ENCODE data around the gene HYOU1. TPM values are rescaled to one million over a fixed set of nuclear protein-coding genes. Genes with fewer than 3 reads are reported as not detected.

Gene HYOU1
- total and polyA plus RNA-seq, 2 donors (not counting 1 experiment from before 2014, with no cell fraction given), result 73.7 to 85.6 TPM

- Histone ChIP-seq H3K36me3 (ENCODE audit: control insufficient read depth, insufficient read depth, low read length) (peaks cover 7% of the 10 kb centered on the region), H3K79me2 (ENCODE audit: control insufficient read depth, insufficient read depth, low read length) (peaks cover 46% of the 10 kb centered on the region), H3K4me3 (replicated peaks in 1 of 4; ENCODE audit: control extremely low read depth in 1 of 4, insufficient read depth in 1 of 4, low read depth in 3 of 4, low read length in 4 of 4) (no peak overlapping the region), H3K9me3 (ENCODE audit: control insufficient read depth, insufficient read depth, low read depth, low read length) (no peaks in the 10 kb centered on the region), H3K4me2 (ENCODE audit: extremely low read depth, insufficient read depth, low read length) (no peak overlapping the region), H3K27me3 (ENCODE audit: control insufficient read depth, insufficient read depth, low read length) (no peaks in the 10 kb centered on the region), H3K4me1 (ENCODE audit: control insufficient read depth, extremely low read depth, insufficient read depth, low read length) (peaks cover 4% of the 10 kb centered on the region), H3K27ac (ENCODE audit: insufficient read depth, low read length) (no peak overlapping the region), H2AFZ (ENCODE audit: low read length) (no peak overlapping the region), H3K9ac (ENCODE audit: insufficient read depth, low read length) (no peak overlapping the region), H4K20me1 (ENCODE audit: control insufficient read depth, extremely low read depth, insufficient read depth, low read length) (no peaks in the 10 kb centered on the region)
- DNase-seq (ENCODE audit: low read depth in 2 of 2), result no peak
- TF ChIP-seq EZH2 (IDR thresholded peaks at IDR 0.05; ENCODE audit: low read length, missing control alignments), result no peak
- TF ChIP-seq, protein P1, sequence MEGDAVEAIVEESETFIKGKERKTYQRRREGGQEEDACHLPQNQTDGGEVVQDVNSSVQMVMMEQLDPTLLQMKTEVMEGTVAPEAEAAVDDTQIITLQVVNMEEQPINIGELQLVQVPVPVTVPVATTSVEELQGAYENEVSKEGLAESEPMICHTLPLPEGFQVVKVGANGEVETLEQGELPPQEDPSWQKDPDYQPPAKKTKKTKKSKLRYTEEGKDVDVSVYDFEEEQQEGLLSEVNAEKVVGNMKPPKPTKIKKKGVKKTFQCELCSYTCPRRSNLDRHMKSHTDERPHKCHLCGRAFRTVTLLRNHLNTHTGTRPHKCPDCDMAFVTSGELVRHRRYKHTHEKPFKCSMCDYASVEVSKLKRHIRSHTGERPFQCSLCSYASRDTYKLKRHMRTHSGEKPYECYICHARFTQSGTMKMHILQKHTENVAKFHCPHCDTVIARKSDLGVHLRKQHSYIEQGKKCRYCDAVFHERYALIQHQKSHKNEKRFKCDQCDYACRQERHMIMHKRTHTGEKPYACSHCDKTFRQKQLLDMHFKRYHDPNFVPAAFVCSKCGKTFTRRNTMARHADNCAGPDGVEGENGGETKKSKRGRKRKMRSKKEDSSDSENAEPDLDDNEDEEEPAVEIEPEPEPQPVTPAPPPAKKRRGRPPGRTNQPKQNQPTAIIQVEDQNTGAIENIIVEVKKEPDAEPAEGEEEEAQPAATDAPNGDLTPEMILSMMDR (conservative IDR thresholded peaks at IDR 0.05 in 1 of 2, IDR thresholded peaks at IDR 0.05 in 1 of 2; ENCODE audit: low read depth in 1 of 2, low read length in 2 of 2), result no peak
These were observed 41.9 kb downstream of the HYOU1 start for GRCh38 chr11:119015054-119015611.

- H4K20me1 ChIP-seq (ENCODE audit: control insufficient read depth, extremely low read depth, insufficient read depth, low read length), result no peaks in the 10 kb centered on the region
- no peak overlapping the region for H3K4me2 ChIP-seq (ENCODE audit: extremely low read depth, insufficient read depth, low read length)
- TF ChIP-seq, protein P1 (conservative IDR thresholded peaks at IDR 0.05 in 1 of 2, IDR thresholded peaks at IDR 0.05 in 1 of 2; ENCODE audit: low read depth in 1 of 2, low read length in 2 of 2), result no peak
- no peak for TF ChIP-seq EZH2 (IDR thresholded peaks at IDR 0.05; ENCODE audit: low read length, missing control alignments)
- no peak overlapping the region for H3K4me3 ChIP-seq (replicated peaks in 1 of 4; ENCODE audit: control extremely low read depth in 1 of 4, insufficient read depth in 1 of 4, low read depth in 3 of 4, low read length in 4 of 4)
- H3K9me3 ChIP-seq (ENCODE audit: control insufficient read depth, insufficient read depth, low read depth, low read length), result no peaks in the 10 kb centered on the region
- H3K9ac ChIP-seq (ENCODE audit: insufficient read depth, low read length), result no peak overlapping the region
- H3K27me3 ChIP-seq (ENCODE audit: control insufficient read depth, insufficient read depth, low read length), result no peaks in the 10 kb centered on the region
- no peaks in the 10 kb centered on the region for H3K4me1 ChIP-seq (ENCODE audit: control insufficient read depth, extremely low read depth, insufficient read depth, low read length)
- H2AFZ ChIP-seq (ENCODE audit: low read length), result no peak overlapping the region
- H3K27ac ChIP-seq (ENCODE audit: insufficient read depth, low read length), result no peak overlapping the region
- no peak for DNase-seq (ENCODE audit: low read depth in 2 of 2)
- peaks cover 40% of the 10 kb centered on the region for H3K79me2 ChIP-seq (ENCODE audit: control insufficient read depth, insufficient read depth, low read length)
- H3K36me3 ChIP-seq (ENCODE audit: control insufficient read depth, insufficient read depth, low read length), result peaks cover 7% of the 10 kb centered on the region
These were observed 42.6 kb downstream of the HYOU1 start for GRCh38 chr11:119014209-119014924.

GRCh38 chr11:119012629-119013170 lies 44.3 kb downstream of the HYOU1 start:
- no peak overlapping the region for H3K27ac ChIP-seq (ENCODE audit: insufficient read depth, low read length)
- DNase-seq (ENCODE audit: low read depth in 2 of 2), result no peak
- peaks cover 7% of the 10 kb centered on the region for H3K36me3 ChIP-seq (ENCODE audit: control insufficient read depth, insufficient read depth, low read length)
- TF ChIP-seq, protein P1 (conservative IDR thresholded peaks at IDR 0.05 in 1 of 2, IDR thresholded peaks at IDR 0.05 in 1 of 2; ENCODE audit: low read depth in 1 of 2, low read length in 2 of 2), result no peak
- TF ChIP-seq EZH2 (IDR thresholded peaks at IDR 0.05; ENCODE audit: low read length, missing control alignments), result no peak
- H3K9me3 ChIP-seq (ENCODE audit: control insufficient read depth, insufficient read depth, low read depth, low read length), result no peaks in the 10 kb centered on the region
- H3K4me1 ChIP-seq (ENCODE audit: control insufficient read depth, extremely low read depth, insufficient read depth, low read length), result no peaks in the 10 kb centered on the region
- H3K9ac ChIP-seq (ENCODE audit: insufficient read depth, low read length), result no peak overlapping the region
- H3K79me2 ChIP-seq (ENCODE audit: control insufficient read depth, insufficient read depth, low read length), result peaks cover 27% of the 10 kb centered on the region
- H2AFZ ChIP-seq (ENCODE audit: low read length), result no peak overlapping the region
- no peak overlapping the region for H3K4me3 ChIP-seq (replicated peaks in 1 of 4; ENCODE audit: control extremely low read depth in 1 of 4, insufficient read depth in 1 of 4, low read depth in 3 of 4, low read length in 4 of 4)
- no peaks in the 10 kb centered on the region for H4K20me1 ChIP-seq (ENCODE audit: control insufficient read depth, extremely low read depth, insufficient read depth, low read length)
- H3K4me2 ChIP-seq (ENCODE audit: extremely low read depth, insufficient read depth, low read length), result no peak overlapping the region
- H3K27me3 ChIP-seq (ENCODE audit: control insufficient read depth, insufficient read depth, low read length), result no peaks in the 10 kb centered on the region
